Brain microvascular endothelial cell (primary cell): ENCODE measurements around the gene COL25A1.

Experiments
- DNase-seq: peaks from one replicate; pipeline ENCODE4 v3.0.0-alpha.2; 2020
- H3K27ac ChIP-seq: fragments of 250-450 bp; sonication (Bioruptor Pico); 2 replicates; pipeline ENCODE4 v1.5.1; 2020; ENCODE audit warnings: mild to moderate bottlenecking, moderate library complexity
- H3K27me3 ChIP-seq: fragments of 250-450 bp; sonication (Bioruptor Pico); replicated peaks from 2 replicates; pipeline ENCODE4 v1.5.1; 2020; ENCODE audit warnings: mild to moderate bottlenecking
- H3K36me3 ChIP-seq: fragments of 250-450 bp; sonication (Bioruptor Pico); replicated peaks from 2 replicates; pipeline ENCODE4 v1.5.1; 2020; ENCODE audit warnings: mild to moderate bottlenecking
- H3K4me3 ChIP-seq: 2 replicates; pipeline ENCODE4 v1.5.1; 2011; ENCODE audit warnings: low read depth, mild to moderate bottlenecking, control low read depth, low read length, moderate library complexity
- CTCF ChIP-seq: IDR thresholded peaks from 2 replicates; pipeline ENCODE4 v1.5.1; 2011; ENCODE audit warnings: low read depth, mild to moderate bottlenecking, moderate library complexity, low read length, control low read depth, inconsistent platforms; ENCODE audit errors: missing control alignments
- in situ Hi-C: cut with HindIII; loops from 2 replicates; pipeline ENCODE4 v1.10.0; 2017; ENCODE audit warnings: low sequenced_read_pairs, low pct_ligation_motif_present

COL25A1 gene

GRCh38 chr4:108846568-108846967 is 455.9 kb downstream of the COL25A1 start:
- Histone ChIP-seq H3K36me3 (no peaks in the 10 kb centered on the region), H3K4me3 (no peak overlapping the region), H3K27ac (no peak overlapping the region), H3K27me3 (no peaks in the 10 kb centered on the region)
- TF ChIP-seq CTCF: no peak
- in situ Hi-C loops: no loop called here
- no peak for DNase-seq

- DNase-seq: no peak
- TF ChIP-seq CTCF: no peak
- Histone ChIP-seq H3K4me3 (no peak overlapping the region), H3K27ac (no peak overlapping the region), H3K36me3 (no peaks in the 10 kb centered on the region), H3K27me3 (no peaks in the 10 kb centered on the region)
- in situ Hi-C loops: no loop called here
These were observed 462.0 kb downstream of the COL25A1 start for GRCh38 chr4:108840426-108840975.

GRCh38 chr4:108839333-108839732 is 463.1 kb downstream of the COL25A1 start:
- Histone ChIP-seq H3K27ac (no peak overlapping the region), H3K36me3 (no peaks in the 10 kb centered on the region), H3K27me3 (no peaks in the 10 kb centered on the region), H3K4me3 (no peak overlapping the region)
- no peak for TF ChIP-seq CTCF
- no peak for DNase-seq
- in situ Hi-C loops: no loop called here

- in situ Hi-C loops: no loop called here
- H3K4me3 ChIP-seq: no peak overlapping the region
- H3K27me3 ChIP-seq: no peaks in the 10 kb centered on the region
- TF ChIP-seq CTCF: no peak
- no peak overlapping the region for H3K27ac ChIP-seq
- H3K36me3 ChIP-seq: no peaks in the 10 kb centered on the region
- no peak for DNase-seq
These were observed 464.0 kb downstream of the COL25A1 start for GRCh38 chr4:108838451-108838850.

- peak; percentile 58 for TF ChIP-seq CTCF
- in situ Hi-C loops: no loop called here
- no peak for DNase-seq
- H3K27me3 ChIP-seq: no peaks in the 10 kb centered on the region
- no peaks in the 10 kb centered on the region for H3K36me3 ChIP-seq
- no peak overlapping the region for H3K27ac ChIP-seq
- H3K4me3 ChIP-seq: no peak overlapping the region
These were observed 467.5 kb downstream of the COL25A1 start for GRCh38 chr4:108834835-108835384.
